Vagina (tissue), 2 donors: Measurements from ENCODE around the gene COPS9. TPM values are rescaled to one million over a fixed set of nuclear protein-coding genes. Genes with fewer than 3 reads are reported as not detected.

ENCODE experiments used
- DNase-seq, 2 donors: peaks; one replicate each; pipeline ENCODE4 v3.0.0-alpha.2; 2017; ENCODE audit errors: extremely low spot score in 2 of 2
- H3K27ac ChIP-seq: fragments of 200-600 bp; sonication (generic); one replicate; pipeline ENCODE4 v1.5.1; 2019
- H3K27me3 ChIP-seq: fragments of 200-600 bp; sonication (generic); one replicate; pipeline ENCODE4 v1.5.1; 2019
- H3K36me3 ChIP-seq, 2 donors: fragments of 200-600 bp; sonication (generic); one replicate each; pipeline ENCODE4 v1.5.1; 2017 to 2019
- H3K4me1 ChIP-seq: fragments of 200-600 bp; sonication (generic); one replicate; pipeline ENCODE4 v1.5.1; 2019
- H3K4me3 ChIP-seq, 2 donors: fragments of 200-600 bp; sonication (generic); 1 replicate in 1 of 2; 2 replicates in 1 of 2; pipeline ENCODE4 v1.5.1; 2016 to 2019
- H3K9me3 ChIP-seq: fragments of 200-600 bp; sonication (generic); one replicate; pipeline ENCODE4 v1.5.1; 2019
- POLR2A ChIP-seq, 2 donors: fragments of 450-650 bp; IDR thresholded peaks; one replicate each; pipeline ENCODE4 v1.6.1; 2017; ENCODE audit warnings: antibody characterized with exemption in 2 of 2, mild to moderate bottlenecking in 2 of 2, moderate library complexity in 2 of 2
- POLR2AphosphoS5 ChIP-seq, 2 donors: sonication (generic); formaldehyde crosslinking; IDR thresholded peaks; one replicate each; pipeline ENCODE4 v1.9.0; 2017; ENCODE audit warnings: antibody characterized with exemption in 2 of 2, mild to moderate bottlenecking in 2 of 2, low read depth in 1 of 2; ENCODE audit not compliant: insufficient read depth in 1 of 2
- intact Hi-C: fragments of 100-400 bp; cut with DNase I; formaldehyde crosslinking; loops from one replicate; pipeline ENCODE4 v1.15.1; 2023
- total RNA-seq: library from RNA; depleted of rRNA; stranded (reverse); fragments of >200 nt; gene quantifications from one replicate; pipeline ENCODE4 v1.2.3, GENCODE V29; 2016
- TF ChIP-seq, protein P1 (sequence below), 3 experiments: fragments of 450-650 bp in 2 of 3; fragments of 200-600 bp in 1 of 3; sonication (generic) in 1 of 3; IDR thresholded peaks; one replicate each; pipeline ENCODE4 v1.5.1; 2017 to 2019; ENCODE audit warnings: antibody characterized with exemption in 3 of 3, mild to moderate bottlenecking in 2 of 3, moderate library complexity in 2 of 3

COPS9 gene
- total RNA-seq, 1 donor from 2014 or later: 170 TPM

DNA sequence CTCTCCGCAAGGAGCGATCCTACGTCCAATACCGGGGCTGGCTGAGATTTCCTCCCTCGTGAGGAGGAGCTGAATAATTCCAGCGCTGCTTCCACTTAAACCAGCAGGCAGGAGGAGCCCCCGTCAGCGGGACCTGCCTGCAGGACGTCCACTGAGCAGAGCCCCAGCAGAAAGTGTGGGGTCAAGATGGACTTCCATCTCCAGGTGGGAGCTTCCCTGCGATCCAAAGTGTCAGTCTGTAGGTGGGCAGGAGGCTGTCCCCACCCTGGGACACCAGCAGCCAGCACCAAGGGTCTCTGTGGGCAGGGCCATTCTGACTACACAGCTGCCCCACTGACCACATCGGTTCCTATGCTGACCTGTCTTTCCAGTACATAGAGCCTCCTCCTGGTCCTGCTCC lies 4.8 kb upstream of the COPS9 start:
- no peak for DNase-seq
- no peak overlapping the region for H3K27ac ChIP-seq
- H3K4me1 ChIP-seq: no peaks in the 10 kb centered on the region
- intact Hi-C loops: loop anchor here (5.0 kb wide), 1 partner anchor 276 kb away; no protein-coding TSS in a partner anchor
- no peaks in the 10 kb centered on the region for H3K36me3 ChIP-seq
- H3K4me3 ChIP-seq: no peak overlapping the region
- H3K9me3 ChIP-seq: no peaks in the 10 kb centered on the region
- H3K27me3 ChIP-seq: no peaks in the 10 kb centered on the region
- TF ChIP-seq POLR2A (IDR thresholded peaks at IDR 0.05) (no peak), POLR2AphosphoS5 (IDR thresholded peaks at IDR 0.05; ENCODE audit: insufficient read depth in 1 of 2, low read depth in 1 of 2) (no peak)

DNA sequence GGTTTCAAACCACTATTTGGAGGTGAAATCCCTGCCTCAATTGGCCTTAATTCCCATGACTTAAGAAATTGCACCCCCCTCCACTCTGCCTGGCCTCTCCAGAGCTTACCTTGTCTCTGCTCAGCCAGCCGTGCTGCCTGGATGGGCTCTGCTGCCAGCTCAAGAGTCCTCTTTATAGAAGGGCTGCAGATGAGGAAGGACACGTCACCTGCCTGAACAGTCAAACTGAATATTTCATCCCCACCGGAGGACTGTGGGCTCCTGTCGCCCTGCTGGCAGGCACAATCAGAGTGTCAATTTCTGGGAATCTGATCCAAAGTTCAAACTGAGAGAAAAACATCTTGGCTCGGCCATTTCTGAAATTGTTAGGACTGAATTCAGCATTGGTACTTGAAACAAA lies 4.4 kb upstream of the COPS9 start, which contains the start of gene OTOS:
Gene OTOS (minus strand): TSS at position 148 of the 400 bp plus-strand sequence. CDS start 332 bp downstream, outside the sequence.
- TF ChIP-seq POLR2AphosphoS5 (IDR thresholded peaks at IDR 0.05; ENCODE audit: insufficient read depth in 1 of 2, low read depth in 1 of 2): no peak
- TF ChIP-seq, protein P1, sequence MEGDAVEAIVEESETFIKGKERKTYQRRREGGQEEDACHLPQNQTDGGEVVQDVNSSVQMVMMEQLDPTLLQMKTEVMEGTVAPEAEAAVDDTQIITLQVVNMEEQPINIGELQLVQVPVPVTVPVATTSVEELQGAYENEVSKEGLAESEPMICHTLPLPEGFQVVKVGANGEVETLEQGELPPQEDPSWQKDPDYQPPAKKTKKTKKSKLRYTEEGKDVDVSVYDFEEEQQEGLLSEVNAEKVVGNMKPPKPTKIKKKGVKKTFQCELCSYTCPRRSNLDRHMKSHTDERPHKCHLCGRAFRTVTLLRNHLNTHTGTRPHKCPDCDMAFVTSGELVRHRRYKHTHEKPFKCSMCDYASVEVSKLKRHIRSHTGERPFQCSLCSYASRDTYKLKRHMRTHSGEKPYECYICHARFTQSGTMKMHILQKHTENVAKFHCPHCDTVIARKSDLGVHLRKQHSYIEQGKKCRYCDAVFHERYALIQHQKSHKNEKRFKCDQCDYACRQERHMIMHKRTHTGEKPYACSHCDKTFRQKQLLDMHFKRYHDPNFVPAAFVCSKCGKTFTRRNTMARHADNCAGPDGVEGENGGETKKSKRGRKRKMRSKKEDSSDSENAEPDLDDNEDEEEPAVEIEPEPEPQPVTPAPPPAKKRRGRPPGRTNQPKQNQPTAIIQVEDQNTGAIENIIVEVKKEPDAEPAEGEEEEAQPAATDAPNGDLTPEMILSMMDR (IDR thresholded peaks at IDR 0.05): no peak
- no peak for TF ChIP-seq POLR2A (IDR thresholded peaks at IDR 0.05)
- Histone ChIP-seq H3K27me3 (no peaks in the 10 kb centered on the region), H3K4me3 (no peak within 1 kb of the TSS), H3K36me3 (no peaks in the 10 kb centered on the region), H3K27ac (no peak within 1 kb of the TSS), H3K4me1 (peaks cover 2% of the 10 kb centered on the region), H3K9me3 (no peaks in the 10 kb centered on the region)
- no peak for DNase-seq
- intact Hi-C loops: loop anchor here (5.0 kb wide), 1 partner anchor 277 kb away; no protein-coding TSS in a partner anchor

DNA sequence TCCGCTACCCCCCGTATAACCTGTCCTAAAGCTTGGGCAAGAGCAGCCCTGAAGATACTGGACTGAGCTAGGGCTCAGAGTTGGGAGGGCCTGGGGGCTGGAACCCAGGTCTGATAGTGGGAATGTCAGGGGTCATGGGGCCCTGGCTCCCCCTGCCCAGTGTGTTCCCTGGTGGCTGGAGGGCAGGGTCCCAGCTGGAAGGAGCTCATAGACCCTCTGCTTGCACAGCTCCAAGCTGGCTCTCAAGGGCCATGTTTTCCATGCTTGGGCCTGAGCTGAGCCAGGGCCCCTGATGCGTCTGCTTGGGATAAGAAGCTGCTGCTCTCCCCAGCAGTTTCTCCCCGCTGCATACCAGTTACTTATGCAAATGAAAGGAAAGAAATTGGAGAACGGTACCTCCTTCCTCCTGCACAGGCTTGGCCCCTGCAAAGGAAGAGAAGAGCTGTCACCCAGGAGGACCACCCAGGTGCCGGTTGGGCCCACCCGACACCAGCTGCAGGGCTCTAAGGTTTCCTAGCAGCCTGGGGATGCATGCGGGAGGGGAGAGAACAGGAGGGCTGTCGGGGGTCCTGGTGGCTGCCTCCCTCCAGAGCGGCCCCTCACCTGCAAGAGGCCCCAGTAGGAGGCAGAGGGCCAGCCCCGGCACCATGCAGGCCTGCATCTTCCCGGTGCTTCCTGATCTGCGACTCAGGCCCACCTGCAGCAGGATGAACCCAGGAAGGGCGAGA lies 3.7 kb upstream of the COPS9 start:
- H3K4me1 ChIP-seq: peaks cover 9% of the 10 kb centered on the region
- H3K27ac ChIP-seq: no peak overlapping the region
- no peak overlapping the region for H3K4me3 ChIP-seq
- H3K27me3 ChIP-seq: no peaks in the 10 kb centered on the region
- TF ChIP-seq POLR2AphosphoS5 (IDR thresholded peaks at IDR 0.05; ENCODE audit: insufficient read depth in 1 of 2, low read depth in 1 of 2) (no peak), POLR2A (IDR thresholded peaks at IDR 0.05) (no peak)
- TF ChIP-seq, protein P1 (IDR thresholded peaks at IDR 0.05): no peak
- intact Hi-C loops: loop anchor here (5.0 kb wide), 1 partner anchor 277 kb away; no protein-coding TSS in a partner anchor
- H3K36me3 ChIP-seq: no peaks in the 10 kb centered on the region
- DNase-seq: no peak
- H3K9me3 ChIP-seq: no peaks in the 10 kb centered on the region

DNA sequence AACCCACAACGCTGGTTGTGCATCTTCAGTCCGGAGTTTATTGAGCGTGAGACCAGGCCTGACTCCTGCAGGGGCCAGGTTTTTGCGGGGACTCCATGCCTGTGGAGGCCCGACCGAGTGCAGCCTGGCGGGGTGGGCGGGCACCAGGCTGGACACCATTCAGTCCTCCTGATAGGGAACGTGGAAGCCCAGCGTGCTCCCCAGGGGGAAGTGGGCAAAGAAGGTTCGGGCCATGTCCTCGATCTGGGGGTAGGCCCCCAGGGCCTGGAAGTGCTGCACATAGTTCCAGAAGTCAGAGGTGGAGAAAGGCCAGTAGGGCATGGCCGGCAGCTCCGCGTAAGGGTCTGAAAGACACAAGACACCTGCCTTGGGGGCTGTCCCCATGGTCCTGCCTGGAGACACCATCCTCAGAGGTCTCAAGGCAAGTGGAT lies 2.9 kb upstream of the COPS9 start:
- TF ChIP-seq, protein P1 (IDR thresholded peaks at IDR 0.05): no peak
- TF ChIP-seq POLR2A (IDR thresholded peaks at IDR 0.05) (no peak), POLR2AphosphoS5 (IDR thresholded peaks at IDR 0.05; ENCODE audit: insufficient read depth in 1 of 2, low read depth in 1 of 2) (no peak)
- no peak for DNase-seq

DNA sequence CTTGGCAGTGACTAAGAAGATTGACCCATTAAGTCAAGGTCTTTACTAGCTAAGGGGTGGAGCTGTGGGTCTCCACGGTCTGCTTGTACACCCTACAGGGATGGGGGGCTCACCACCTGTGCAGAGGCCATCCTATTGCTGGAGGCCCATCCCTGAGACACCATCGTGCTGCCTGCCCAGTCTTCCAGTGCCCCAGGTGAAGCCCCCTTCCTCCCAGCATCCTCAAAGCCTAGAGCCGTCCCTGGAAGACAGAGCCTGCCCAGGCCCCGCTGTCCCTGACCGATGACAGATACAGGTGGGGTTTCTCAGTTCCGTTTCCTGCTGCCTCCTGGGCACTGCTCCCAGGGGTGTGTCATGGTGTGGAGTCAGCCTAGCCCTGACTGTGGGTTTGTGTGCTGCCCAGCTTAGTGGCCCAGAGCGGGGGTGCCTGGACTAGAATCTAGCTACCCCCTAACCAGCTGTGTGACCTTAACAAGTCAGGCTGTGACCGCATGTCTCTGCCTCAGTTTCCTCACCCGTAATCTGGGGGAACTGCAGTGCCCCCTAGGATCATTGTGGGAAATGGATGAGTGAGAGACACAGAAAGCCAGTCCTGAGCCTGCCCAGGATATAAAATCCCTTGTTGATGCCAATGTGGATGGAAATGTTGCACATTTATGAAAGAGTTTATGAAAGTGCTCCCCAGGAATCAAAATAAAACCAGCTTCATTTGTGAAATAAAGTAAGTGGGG lies 2.3 kb upstream of the COPS9 start:
- Histone ChIP-seq H3K36me3 (peaks cover 0 to 2% of the 10 kb centered on the region in 2 donors), H3K4me1 (peaks cover 16% of the 10 kb centered on the region), H3K27me3 (no peaks in the 10 kb centered on the region), H3K9me3 (no peaks in the 10 kb centered on the region), H3K4me3 (no peak overlapping the region), H3K27ac (no peak overlapping the region)
- no peak for DNase-seq
- intact Hi-C loops: no loop called here
- TF ChIP-seq, protein P1 (IDR thresholded peaks at IDR 0.05): no peak
- TF ChIP-seq POLR2AphosphoS5 (IDR thresholded peaks at IDR 0.05; ENCODE audit: insufficient read depth in 1 of 2, low read depth in 1 of 2) (no peak), POLR2A (IDR thresholded peaks at IDR 0.05) (no peak)

More for the DNA sequence above, 2.9 kb upstream of the COPS9 start:
- Histone ChIP-seq H3K4me1 (peaks cover 16% of the 10 kb centered on the region), H3K4me3 (no peak overlapping the region), H3K27ac (no peak overlapping the region), H3K9me3 (no peaks in the 10 kb centered on the region), H3K36me3 (no peaks in the 10 kb centered on the region), H3K27me3 (no peaks in the 10 kb centered on the region)
- intact Hi-C loops: no loop called here
